Measurements from ENCODE around the gene SLC13A3.

GRCh38 chr20:46554828-46555227 lies 96.4 kb downstream of the SLC13A3 start:
- no peak for TF ChIP-seq CTCF (IDR thresholded peaks at IDR 0.05)
- no peak for TF ChIP-seq POLR2A (IDR thresholded peaks at IDR 0.05)
- no peak for TF ChIP-seq POLR2AphosphoS5 (IDR thresholded peaks at IDR 0.05)

Measured in gastroesophageal sphincter (tissue), 3 donors.